Heart left ventricle (tissue), 13 donors: Measurements from ENCODE around the gene OR14K1.

ENCODE experiments used
- CTCF ChIP-seq, 12 donors: fragments of 200-600 bp; sonication (generic) in 4 of 12; IDR thresholded peaks; one replicate each; pipeline versions ENCODE4 v1.5.0 to v1.8.0; 2018 to 2022; ENCODE audit warnings: antibody characterized with exemption in 12 of 12, mild to moderate bottlenecking in 5 of 12
- POLR2A ChIP-seq, 2 donors: fragments of 450-650 bp; IDR thresholded peaks; one replicate each; pipeline ENCODE4 v1.6.1; 2017; ENCODE audit warnings: antibody characterized with exemption in 2 of 2, mild to moderate bottlenecking in 2 of 2, moderate library complexity in 2 of 2
- donor health status: ischemic (EF 13 %, LVEDD 7.1; RV severe dilation, severe dysfunction).
- donor health status: DM: no; HTN: yes; CAD: no.
- donor health status: DM: no; HTN: no; CAD: no.
- donor health status: ischemic (EF 25% LVEDD 6.9; RV normal size, moderate dysfunction).
- donor health status: ischemic (EF 25% LVEDD 5.7; RV mildly dilated, moderate dysfunction).
- donor health status: ischemic (EF 35%, LVEDD 5.7; RV mildly dilated, moderate dysfunction).
- donor health status: nonischemic (EF 11% LVEDD 7.7; RV severe dilation, severe dysfunction).
- donor health status: DM: yes; HTN: yes; CAD: no.
- donor health status: PGD.
- donor health status: ischemic (EF 29% LVEDD 5.4; RV normal size, mild dysfunction).
- donor health status: nonischemic (EF 23%, LVEDD 6.1; RV moderate dilation, normal function).

- TF ChIP-seq CTCF (IDR thresholded peaks at IDR 0.05) (no peak), POLR2A (IDR thresholded peaks at IDR 0.05) (no peak)
These were observed 2.3 kb downstream of the OR14K1 start for GRCh38 chr1:247740721-247741120.
